ENCODE results near the gene LGALS7. TPM values are rescaled to one million over a fixed set of nuclear protein-coding genes. Genes with fewer than 3 reads are reported as not detected.

LGALS7 gene
- total and polyA plus RNA-seq, 10 of the 15 experiments (the other 5 are each of a cell fraction or from before 2014, with no cell fraction given), result 0.19 TPM; not detected in 9

DNA sequence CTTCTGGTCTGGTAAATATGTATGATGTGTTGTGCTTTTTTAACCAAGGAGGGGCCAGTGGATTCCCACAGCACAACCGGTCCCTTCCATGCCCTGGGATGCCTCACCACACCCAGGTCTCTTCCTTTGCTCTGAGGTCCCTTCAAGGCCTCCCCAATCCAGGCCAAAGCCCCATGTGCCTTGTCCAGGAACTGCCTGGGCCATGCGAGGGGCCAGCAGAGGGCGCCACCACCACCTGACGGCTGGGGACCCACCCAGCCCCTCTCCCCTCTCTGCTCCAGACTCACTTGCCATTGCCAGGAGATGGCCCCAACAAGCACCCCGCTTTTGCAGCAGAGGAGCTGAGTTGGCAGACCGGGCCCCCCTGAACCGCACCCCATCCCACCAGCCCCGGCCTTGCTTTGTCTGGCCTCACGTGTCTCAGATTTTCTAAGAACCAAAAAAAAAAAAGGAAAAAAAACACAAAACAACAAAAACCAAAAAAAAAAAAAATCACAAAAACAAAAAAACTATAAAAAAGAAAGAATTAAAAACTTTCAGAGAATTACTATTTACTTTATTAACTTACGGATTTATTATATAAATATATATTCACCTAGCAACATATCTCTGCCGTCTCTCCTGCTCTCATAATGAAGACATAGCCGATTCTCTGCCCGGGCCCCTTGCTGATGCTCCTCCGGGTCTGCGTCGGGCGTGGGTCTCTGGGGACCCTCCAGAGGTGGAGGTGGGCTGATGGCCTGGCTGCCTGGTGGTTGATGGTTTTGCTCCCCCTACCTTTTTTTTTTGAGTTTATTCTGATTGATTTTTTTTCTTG is 43.5 kb downstream of the LGALS7 start:
- TSS peak; percentile 86 for BruUV-seq (replicated peaks)
- no peak for DNase-seq (ENCODE audit: low read depth, low spot score)
- ChIA-PET SMC1A (ENCODE audit: uncharacterized antibody, unreplicated experiment) (interaction anchor here (1.2 kb wide), 1 partner anchor 147 kb away, joined by 3 read pairs; no protein-coding TSS in a partner anchor), CTCF (interaction anchor here (2.9 kb wide), 1 partner anchor 157 kb away, joined by 15 read pairs; no protein-coding TSS in a partner anchor), POLR2A (no interaction called here), RAD21 (ENCODE audit: unreplicated experiment) (interaction anchor here (1.4 kb wide), 1 partner anchor 149 kb away, joined by 3 read pairs; no protein-coding TSS in a partner anchor)
- Histone ChIP-seq H3K27me3 (replicated peaks in 1 of 2; ENCODE audit: control insufficient read depth in 2 of 2, insufficient read depth in 2 of 2, low read length in 1 of 2) (no peaks in the 10 kb centered on the region), H3K79me2 (ENCODE audit: control insufficient read depth, insufficient read depth, low read length) (no peaks in the 10 kb centered on the region), H3K9me3 (replicated peaks; ENCODE audit: control insufficient read depth, insufficient read depth, low read length) (no peaks in the 10 kb centered on the region), H2AFZ (ENCODE audit: control insufficient read depth, low read depth, low read length) (no peak overlapping the region), H3K27ac (ENCODE audit: control insufficient read depth, insufficient read depth) (no peak overlapping the region), H3K4me1 (ENCODE audit: control insufficient read depth, insufficient read depth, low read length) (peaks cover 15% of the 10 kb centered on the region), H3K4me3 (no peak overlapping the region), H3K4me2 (ENCODE audit: control insufficient read depth, insufficient read depth) (no peak overlapping the region), H3K36me3 (ENCODE audit: control insufficient read depth in 2 of 2, insufficient read depth in 2 of 2, low read length in 1 of 2) (peaks cover under 1 to 26% of the 10 kb centered on the region in 2 experiments; a peak in 3 of 4 replicates), H3K9ac (ENCODE audit: control insufficient read depth, insufficient read depth, low read length) (no peak overlapping the region), H4K20me1 (ENCODE audit: control insufficient read depth, insufficient read depth) (no peaks in the 10 kb centered on the region)
- 67% methylated on average over 16 of the region's 17 CpGs for WGBS (ENCODE audit: insufficient coverage, insufficient replicate concordance, low lambda C conversion rate, missing lambda C conversion rate)
- peak; percentile 92 for ATAC-seq
- peak; percentile 78 for FAIRE-seq
- no peak for TF ChIP-seq ASH2L (IDR thresholded peaks at IDR 0.05; ENCODE audit: borderline replicate concordance, low read depth)
- peak; percentile 82 for TF ChIP-seq SMC3 (IDR thresholded peaks at IDR 0.05; ENCODE audit: borderline replicate concordance, low read length)
- peak; percentile 67 for TF ChIP-seq RAD21 (IDR thresholded peaks at IDR 0.05; ENCODE audit: insufficient read depth, low read depth, low read length)
- TF ChIP-seq STAT3 (IDR thresholded peaks at IDR 0.05; ENCODE audit: low read depth, low read length), result no peak
- TF ChIP-seq YY1 (IDR thresholded peaks at IDR 0.05; ENCODE audit: low read depth, low read length), result peak; percentile 76
- peak; percentile 16; the same call in 1 of the 2 replicates for TF ChIP-seq SMARCA5 (IDR thresholded peaks at IDR 0.05)
- TF ChIP-seq, protein P1, sequence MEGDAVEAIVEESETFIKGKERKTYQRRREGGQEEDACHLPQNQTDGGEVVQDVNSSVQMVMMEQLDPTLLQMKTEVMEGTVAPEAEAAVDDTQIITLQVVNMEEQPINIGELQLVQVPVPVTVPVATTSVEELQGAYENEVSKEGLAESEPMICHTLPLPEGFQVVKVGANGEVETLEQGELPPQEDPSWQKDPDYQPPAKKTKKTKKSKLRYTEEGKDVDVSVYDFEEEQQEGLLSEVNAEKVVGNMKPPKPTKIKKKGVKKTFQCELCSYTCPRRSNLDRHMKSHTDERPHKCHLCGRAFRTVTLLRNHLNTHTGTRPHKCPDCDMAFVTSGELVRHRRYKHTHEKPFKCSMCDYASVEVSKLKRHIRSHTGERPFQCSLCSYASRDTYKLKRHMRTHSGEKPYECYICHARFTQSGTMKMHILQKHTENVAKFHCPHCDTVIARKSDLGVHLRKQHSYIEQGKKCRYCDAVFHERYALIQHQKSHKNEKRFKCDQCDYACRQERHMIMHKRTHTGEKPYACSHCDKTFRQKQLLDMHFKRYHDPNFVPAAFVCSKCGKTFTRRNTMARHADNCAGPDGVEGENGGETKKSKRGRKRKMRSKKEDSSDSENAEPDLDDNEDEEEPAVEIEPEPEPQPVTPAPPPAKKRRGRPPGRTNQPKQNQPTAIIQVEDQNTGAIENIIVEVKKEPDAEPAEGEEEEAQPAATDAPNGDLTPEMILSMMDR (IDR thresholded peaks at IDR 0.05 in 2 of 3, conservative IDR thresholded peaks at IDR 0.05 in 1 of 3; ENCODE audit: control insufficient read depth in 2 of 3, extremely low read depth in 1 of 3, insufficient read depth in 1 of 3, low read depth in 3 of 3, low read length in 3 of 3), result peak; percentile 71 to 97 (median 79)
- intact Hi-C loops (cut with micrococcal nuclease; ENCODE audit: unreplicated experiment) (loop anchor here (1.0 to 10.0 kb wide), 2 partner anchors 200 to 215 kb away; partner anchors contain the start of genes MRPS12 and SARS2), in situ Hi-C loops (cut with MboI) (loop anchor here (5.0 kb wide), 1 partner anchor 202 kb away; the partner anchor contains the start of genes MRPS12 and SARS2)
